GM13977 (cell line): Measurements from ENCODE around the gene WASHC2C.
"Not testable (repeated sequence)": the region's sequence is repeated elsewhere in the genome, so short reads cannot be mapped to it uniquely, and the experiment has no call there.

Source experiments
- DNase-seq: peaks from one replicate; pipeline ENCODE4 v3.0.0; 2012; ENCODE audit warnings: low spot score
- in situ Hi-C: fragments of 300-500 bp; cut with MboI; formaldehyde crosslinking; loops from one replicate; pipeline ENCODE4 v1.12.0; 2022; ENCODE audit warnings: low sequenced_read_pairs, low pct_unique_long_range_greater_than_20kb, mixed read lengths, inconsistent platforms; ENCODE audit not compliant: unreplicated experiment

WASHC2C gene

DNA sequence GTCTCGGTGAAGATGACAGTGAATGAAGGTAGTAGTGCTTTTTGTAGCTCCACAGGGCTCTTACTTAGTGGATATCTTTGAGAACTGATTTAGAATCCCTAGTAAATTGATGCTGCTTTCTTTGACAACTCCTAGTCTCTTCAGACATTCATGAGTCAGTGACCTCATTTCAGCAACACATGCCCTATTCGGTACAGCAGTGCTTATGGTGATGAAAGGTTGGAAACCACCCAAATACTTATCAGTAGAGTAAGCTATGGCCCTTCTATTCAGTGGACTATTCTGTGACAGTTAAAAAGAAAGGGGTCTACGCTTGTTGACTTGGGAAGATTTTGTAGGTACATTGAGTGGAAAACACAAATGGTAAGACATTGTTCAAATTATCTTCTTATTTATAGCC is 29.0 kb downstream of the WASHC2C start:
- DNase-seq, in situ Hi-C loops: not testable (repeated sequence)

DNA sequence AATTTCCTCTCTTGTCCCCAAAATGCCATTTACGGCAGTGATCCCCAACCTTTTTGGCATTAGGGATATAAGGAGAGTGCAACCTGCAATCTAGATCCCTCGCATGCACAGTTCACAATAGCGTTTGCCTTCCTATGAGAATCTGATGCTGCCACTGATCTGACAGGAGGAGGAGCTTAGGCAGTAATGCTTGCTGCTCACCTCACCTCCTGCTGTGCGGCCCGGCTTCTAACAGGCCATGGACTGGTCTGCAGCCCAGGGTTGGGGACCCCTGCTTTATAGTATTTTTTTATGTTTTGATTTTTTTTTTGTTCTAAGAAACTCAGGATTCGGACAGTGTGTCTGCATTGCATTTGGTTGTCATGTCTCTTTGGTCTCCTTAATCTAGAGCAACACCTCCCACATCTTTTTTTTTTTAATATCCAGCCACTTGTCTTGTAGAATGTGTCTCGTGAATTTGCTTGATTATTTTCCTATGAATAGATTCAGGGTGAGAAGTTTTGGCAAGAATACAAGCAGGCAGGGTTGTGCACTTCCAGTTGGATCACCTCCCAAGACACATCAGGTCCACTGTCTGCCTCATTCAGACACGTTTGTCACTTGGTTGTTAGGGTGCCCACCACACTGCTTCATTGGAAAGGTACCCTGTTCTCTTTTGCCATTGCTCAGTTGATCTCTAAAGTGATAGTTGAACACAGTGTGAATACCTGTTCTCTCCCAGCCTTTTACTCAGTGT is 30.8 kb downstream of the WASHC2C start:
- DNase-seq, in situ Hi-C loops: not testable (repeated sequence)

DNA sequence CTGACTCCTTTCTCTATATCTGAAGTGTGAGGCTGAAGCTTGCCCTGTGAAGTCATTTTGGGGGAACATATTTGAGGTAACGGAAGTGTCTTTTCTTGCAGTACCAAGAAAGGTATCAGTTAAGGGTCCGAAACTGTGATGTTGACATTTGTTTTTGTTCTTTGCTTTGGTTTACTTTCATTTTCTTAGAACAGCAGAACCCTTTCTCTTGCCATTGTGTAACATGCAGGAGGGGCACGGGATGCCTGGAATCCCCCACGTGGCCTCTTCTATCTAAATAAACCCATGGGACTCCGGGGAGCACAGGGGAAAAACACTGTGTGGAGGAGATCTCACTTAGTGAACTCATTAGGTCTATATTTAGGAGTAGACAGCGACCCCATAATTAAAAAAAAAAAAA is 34.6 kb downstream of the WASHC2C start:
- in situ Hi-C loops, DNase-seq: not testable (repeated sequence)

DNA sequence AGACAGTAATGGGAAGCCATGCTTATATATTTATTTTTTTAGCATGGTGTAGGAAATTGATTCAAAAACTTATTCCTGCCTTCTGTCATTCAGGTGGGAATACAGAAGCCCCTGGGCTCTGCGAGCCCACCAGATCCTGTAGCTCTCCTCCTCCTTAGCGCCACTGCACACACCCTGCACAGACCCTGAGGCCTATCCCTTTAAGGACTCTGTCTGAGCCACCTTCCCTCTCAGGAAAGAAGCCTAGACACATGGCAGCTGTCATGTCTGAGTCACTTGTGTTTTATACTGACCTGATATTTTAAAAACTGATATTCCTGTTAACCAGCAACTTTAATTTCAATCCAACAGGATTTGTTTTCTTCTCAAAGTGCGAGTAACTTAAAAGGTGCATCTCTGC is 36.0 kb downstream of the WASHC2C start:
- DNase-seq, in situ Hi-C loops: not testable (repeated sequence)

DNA sequence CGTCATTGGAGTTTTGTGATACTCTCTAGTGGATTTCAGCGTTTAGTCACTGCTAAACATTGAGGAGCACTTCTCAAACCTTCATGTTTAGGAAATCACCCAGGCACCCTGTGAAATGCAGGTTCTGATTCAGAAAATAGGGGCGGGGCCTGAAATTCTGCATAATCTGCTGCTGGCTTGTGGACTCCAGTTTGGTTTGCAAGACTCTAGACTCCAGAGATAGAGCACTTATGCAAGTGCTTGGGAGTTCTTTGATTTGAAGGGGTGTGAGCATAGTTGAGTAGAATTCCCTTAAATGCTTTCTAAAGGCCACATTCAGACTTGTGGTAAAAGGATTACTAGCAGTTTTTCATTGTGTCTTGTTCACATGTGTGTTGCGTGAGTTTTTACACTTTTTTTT is 41.3 kb downstream of the WASHC2C start:
- in situ Hi-C loops, DNase-seq: not testable (repeated sequence)

DNA sequence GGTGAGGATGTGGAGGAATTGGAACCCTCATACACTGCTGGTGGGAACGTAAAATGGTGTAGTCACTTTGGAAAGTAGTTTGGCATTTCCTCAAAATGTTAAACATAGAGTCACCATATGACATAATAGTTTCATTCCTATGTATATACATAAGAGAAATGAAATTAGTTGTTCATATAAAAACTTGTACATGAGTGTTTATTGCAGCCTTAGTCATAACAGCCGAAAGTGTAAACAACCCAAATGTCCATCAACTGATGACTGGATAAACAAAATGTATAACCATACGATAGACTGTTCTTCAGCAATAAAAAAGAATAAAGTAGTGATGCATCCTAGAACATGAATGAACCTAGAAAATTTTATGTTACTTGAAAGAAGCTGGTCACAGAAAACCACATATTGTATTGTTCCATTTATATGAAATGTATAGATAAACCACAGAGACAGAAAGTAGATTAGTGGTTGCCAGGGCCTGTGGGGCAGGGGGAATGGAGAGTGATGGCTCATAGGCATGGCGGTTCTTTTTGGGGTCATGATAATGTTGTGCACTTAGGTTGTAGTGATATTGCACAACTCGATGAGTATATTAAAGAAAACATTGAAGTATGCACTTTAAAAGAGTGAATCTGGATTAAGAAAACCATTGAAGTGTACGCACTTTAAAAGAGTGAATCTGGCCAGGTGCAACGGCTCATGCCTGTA is 44.8 kb downstream of the WASHC2C start:
- in situ Hi-C loops: not testable (repeated sequence)

DNA sequence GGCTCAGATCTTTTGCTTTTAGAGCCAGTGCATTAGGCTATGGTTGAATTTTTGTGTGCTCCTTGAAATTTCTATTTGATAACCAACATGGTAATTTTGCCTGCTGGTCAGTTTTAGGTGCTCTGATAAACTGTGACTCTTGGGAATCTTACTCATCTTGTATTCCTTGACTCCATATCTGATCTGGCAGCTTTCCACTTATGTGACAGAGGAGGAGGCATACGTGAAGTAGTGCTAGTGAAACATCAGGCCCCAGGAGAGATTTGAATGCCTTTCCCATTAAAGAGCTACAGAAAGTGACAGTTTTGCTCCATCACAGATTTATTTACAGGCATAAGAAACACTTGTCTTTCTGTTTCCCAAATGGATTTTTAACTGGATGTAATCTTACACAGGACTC is 59.2 kb downstream of the WASHC2C start:
- in situ Hi-C loops, DNase-seq: not testable (repeated sequence)

More for the DNA sequence above, 44.8 kb downstream of the WASHC2C start:
- not testable (repeated sequence) for DNase-seq

DNA sequence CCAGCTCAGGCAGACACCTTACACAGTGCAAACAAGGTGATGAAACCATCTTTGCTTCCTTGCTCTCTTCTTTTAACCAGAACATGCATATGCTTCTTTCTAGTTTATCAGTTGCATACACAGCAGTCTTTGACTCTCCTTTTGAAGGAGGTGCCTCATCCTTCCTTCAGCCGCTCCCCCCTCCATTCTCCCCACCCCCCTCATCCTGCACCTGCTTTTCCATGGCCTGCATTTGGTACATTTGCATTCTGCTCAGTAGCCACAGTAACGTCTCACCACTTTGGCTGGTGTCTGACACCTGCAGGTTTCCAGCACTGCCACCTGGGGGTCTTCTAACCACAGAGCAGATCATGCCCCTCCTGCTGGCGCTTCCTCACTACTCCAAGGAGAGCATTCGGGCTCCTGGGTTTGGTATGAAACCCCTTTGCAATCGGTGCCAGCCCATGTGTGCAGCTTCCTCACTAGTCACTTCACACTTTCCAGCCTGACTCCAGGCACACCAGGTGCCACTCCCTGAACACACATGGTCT is 60.2 kb downstream of the WASHC2C start:
- in situ Hi-C loops, DNase-seq: not testable (repeated sequence)

DNA sequence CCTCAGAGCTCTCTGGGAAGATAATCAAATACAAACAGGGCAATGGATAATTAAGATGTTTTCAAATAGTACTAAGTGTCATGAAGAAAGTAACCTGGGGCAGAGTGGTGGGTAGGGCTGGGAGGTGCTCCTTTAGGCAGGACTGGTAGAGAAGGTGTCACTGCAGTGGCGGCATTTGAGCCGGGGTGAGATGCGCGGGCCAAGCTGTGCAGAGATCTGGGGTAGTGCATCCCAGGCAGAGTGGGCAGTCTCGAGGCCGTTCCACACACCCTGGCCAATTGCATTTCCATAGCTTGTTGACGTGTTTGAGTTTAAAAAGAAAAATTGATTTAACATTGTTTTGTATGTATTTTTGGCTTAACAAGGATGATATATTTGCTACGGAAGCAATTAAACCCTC is 62.9 kb downstream of the WASHC2C start:
- in situ Hi-C loops, DNase-seq: not testable (repeated sequence)

DNA sequence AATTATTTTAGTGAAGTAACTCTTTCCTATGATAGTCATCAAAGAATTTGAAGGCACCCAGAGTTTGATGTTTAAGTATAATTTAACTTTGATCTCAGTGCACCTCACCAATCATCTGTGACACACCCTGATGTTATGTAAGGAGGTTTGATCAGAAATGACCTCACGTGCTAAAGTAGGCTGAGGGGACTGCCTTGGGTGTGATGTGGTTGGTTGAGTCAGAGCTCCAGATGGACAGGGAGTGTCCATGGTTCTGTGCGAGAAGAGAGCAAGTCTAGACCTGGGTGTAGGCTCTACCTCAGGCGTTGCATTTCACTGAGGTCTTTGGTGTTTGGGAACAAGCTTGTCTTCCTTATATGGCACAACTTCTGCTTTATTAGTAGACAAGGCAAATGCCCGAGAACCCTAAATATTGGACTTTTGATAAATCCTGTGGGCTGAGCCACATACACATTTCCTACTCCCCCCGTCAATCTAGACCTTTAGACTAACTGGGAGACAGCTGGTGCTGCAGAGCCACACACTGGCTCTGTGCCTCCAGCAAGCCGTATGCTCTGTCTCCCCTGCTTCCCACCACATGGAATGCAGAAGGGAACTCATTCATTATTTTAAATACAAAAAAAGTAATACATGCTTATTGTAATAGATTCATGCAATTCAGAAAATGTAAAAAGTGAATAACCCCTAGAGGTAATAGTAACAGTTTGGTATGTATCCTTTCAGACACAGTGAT is 63.8 kb downstream of the WASHC2C start:
- DNase-seq, in situ Hi-C loops: not testable (repeated sequence)

DNA sequence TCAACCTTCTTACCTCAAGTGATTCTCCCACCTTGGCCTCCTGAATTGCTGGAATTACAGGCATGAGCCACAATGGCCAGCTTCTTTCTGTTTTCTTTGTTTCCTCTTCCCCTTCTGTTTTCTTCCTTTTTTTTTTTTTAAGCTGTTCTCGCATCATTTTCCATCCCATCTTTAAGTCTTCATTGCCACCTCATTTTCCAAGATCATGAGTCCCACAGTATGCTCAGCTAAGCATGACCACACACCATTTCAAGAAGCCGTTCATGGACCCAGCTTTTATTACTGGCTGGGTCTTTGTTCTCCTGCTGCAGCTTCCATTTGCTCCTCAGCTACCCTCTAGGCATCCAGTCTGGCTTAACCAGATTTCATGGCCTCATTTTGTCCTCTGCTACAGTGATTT is 67.7 kb downstream of the WASHC2C start:
- in situ Hi-C loops: not testable (repeated sequence)

DNA sequence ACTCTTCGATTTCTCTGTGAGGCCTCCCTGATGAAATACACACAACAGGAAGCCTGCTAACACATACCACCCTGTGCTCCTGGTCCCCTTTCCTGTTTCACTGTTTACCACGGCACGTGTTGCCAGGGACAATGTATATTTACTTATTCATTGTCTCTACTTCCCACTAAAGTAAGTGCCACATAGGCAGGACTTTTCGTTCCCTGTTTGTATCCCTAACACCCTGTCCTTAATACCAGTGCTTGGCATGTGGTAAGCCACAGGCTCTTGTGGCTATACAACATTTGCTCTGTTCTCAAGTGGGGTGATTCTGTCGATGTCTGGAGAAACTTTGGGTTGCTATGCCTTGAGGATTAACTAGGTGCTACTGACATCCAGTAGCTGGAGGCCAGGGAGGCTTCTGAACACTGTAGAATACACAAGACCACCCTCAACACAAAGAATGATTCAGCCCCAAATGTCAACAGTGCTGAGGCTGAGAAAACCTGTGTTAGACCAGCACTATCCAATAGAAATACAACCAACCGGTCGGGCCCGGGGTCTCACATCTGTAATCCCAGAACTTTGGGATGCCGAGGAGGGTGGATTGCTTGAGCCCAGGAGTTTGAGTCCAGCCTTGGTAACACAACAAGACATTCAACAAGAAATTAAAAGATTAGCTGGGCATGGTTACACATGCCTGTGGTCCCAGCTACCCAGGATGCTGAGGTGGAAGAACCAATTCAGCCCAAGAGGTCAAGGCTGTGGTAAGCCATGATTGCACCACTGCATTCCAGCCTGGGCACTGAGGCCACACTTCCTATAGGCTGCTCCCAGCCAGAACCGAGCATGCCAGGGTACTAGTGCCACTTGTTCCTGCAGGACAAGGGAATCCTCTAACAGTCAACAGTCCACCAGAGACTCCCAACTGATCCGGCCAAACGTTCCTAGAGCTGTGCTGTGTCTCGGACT is 76.3 kb downstream of the WASHC2C start:
- DNase-seq, in situ Hi-C loops: not testable (repeated sequence)

More for the DNA sequence above, 67.7 kb downstream of the WASHC2C start:
- DNase-seq: not testable (repeated sequence)

DNA sequence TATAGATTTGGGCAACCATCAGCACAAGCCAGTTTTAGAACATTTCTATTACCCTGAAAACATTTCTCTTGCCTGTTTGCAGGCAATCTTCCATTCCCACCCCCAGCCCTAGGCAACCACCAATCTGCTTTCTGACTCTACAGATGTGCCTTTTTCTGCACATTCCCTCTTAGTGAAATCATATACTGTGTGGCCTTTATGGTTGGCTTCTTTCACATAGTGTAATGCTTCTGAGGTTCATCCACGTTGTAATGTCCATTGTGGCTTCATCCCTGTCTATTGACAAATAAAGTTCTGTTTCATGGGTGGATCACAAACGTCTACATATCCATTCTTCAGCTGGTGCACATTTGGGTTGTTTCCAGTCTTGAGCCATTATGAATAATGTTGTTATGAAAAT is 77.9 kb downstream of the WASHC2C start:
- DNase-seq, in situ Hi-C loops: not testable (repeated sequence)
